Astrocyte of the spinal cord (primary cell): ENCODE data around the gene BPGM.

Experiments used
- DNase-seq: peaks from one replicate; pipeline ENCODE4 v3.0.0; 2011; ENCODE audit warnings: low read depth, low spot score
- H3K4me3 ChIP-seq: 2 replicates; pipeline ENCODE4 v1.5.1; 2011; ENCODE audit warnings: low read depth, mild to moderate bottlenecking, low read length, moderate library complexity
- in situ Hi-C: cut with HindIII; loops from 2 replicates; pipeline ENCODE4 v1.10.0; 2017; ENCODE audit warnings: low sequenced_read_pairs
- TF ChIP-seq, protein P1 (sequence below): IDR thresholded peaks from 2 replicates; pipeline ENCODE4 v1.5.1; 2012; ENCODE audit warnings: low read depth, mild to moderate bottlenecking, low read length, inconsistent platforms

Gene BPGM

GRCh38 chr7:134704827-134705226 lies 58.2 kb downstream of the BPGM start:
- in situ Hi-C loops: no loop called here
- no peak for DNase-seq
- TF ChIP-seq, protein P1, sequence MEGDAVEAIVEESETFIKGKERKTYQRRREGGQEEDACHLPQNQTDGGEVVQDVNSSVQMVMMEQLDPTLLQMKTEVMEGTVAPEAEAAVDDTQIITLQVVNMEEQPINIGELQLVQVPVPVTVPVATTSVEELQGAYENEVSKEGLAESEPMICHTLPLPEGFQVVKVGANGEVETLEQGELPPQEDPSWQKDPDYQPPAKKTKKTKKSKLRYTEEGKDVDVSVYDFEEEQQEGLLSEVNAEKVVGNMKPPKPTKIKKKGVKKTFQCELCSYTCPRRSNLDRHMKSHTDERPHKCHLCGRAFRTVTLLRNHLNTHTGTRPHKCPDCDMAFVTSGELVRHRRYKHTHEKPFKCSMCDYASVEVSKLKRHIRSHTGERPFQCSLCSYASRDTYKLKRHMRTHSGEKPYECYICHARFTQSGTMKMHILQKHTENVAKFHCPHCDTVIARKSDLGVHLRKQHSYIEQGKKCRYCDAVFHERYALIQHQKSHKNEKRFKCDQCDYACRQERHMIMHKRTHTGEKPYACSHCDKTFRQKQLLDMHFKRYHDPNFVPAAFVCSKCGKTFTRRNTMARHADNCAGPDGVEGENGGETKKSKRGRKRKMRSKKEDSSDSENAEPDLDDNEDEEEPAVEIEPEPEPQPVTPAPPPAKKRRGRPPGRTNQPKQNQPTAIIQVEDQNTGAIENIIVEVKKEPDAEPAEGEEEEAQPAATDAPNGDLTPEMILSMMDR: no peak
- H3K4me3 ChIP-seq: no peak overlapping the region

DNA sequence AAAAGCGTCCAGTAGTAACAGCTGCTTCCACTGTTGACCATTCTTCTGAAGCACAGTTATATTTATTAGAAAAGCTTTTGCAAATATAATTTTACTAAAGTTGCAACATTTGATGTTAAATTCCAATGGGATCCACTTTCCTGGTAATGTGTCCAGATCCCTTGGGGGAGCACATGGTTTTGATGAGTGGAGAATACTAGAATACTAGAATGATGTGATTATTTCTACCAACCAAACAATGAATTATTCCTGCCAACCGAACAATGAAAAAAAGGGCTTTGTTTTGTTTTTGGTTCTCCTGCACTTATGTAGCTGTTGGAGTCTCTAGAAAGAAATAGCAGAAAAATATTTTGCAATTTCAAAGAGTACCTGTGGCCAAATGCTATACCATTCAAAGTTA lies 59.1 kb downstream of the BPGM start:
- TF ChIP-seq, protein P1: no peak
- DNase-seq: no peak
- in situ Hi-C loops: no loop called here
- H3K4me3 ChIP-seq: no peak overlapping the region

GRCh38 chr7:134706468-134706867 lies 59.8 kb downstream of the BPGM start:
- H3K4me3 ChIP-seq: no peak overlapping the region
- TF ChIP-seq, protein P1: peak; percentile 5
- DNase-seq: no peak
- in situ Hi-C loops: no loop called here

GRCh38 chr7:134707663-134708378 lies 61.2 kb downstream of the BPGM start:
- in situ Hi-C loops: no loop called here
- no peak overlapping the region for H3K4me3 ChIP-seq
- DNase-seq: no peak
- TF ChIP-seq, protein P1: no peak

- TF ChIP-seq, protein P1: no peak
- H3K4me3 ChIP-seq: no peak overlapping the region
- in situ Hi-C loops: no loop called here
- no peak for DNase-seq
Observed at GRCh38 chr7:134708692-134709091, 62.0 kb downstream of the BPGM start.

DNA sequence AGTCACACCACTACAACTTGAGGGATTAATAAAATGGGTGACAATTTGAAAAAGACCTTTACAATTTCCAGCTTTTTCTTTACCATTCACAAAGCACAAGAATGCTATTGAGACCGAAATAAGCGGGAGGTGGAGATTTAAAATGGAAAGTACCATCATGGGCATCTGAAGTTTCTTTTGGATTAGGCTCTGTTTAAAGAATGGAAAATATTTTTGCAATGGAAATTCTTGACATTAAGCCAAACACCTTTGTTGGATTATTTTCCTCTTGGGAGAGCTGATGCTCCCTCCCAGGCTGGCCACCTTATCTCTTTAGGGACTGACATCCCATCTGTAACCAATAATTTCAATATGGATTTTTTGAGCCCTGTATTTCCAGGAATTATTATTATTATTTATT lies 62.5 kb downstream of the BPGM start:
- DNase-seq: no peak
- no peak overlapping the region for H3K4me3 ChIP-seq
- TF ChIP-seq, protein P1: no peak
- in situ Hi-C loops: no loop called here
